SH-SY5Y (cell line): Measurements from ENCODE around the gene MYCN.

ENCODE experiments used
- GATA2 ChIP-seq: IDR thresholded peaks from 2 replicates; pipeline ENCODE4 v1.6.1; 2011; ENCODE audit warnings: mild to moderate bottlenecking, low read depth, low read length
- GATA3 ChIP-seq: IDR thresholded peaks from 2 replicates; pipeline ENCODE4 v1.6.1; 2011; ENCODE audit warnings: low read depth, mild to moderate bottlenecking, low read length, moderate library complexity

Gene MYCN

GRCh38 chr2:15942711-15943345, 2.5 kb downstream of the MYCN start:
- TF ChIP-seq GATA2 = no peak
- no peak for TF ChIP-seq GATA3

DNA sequence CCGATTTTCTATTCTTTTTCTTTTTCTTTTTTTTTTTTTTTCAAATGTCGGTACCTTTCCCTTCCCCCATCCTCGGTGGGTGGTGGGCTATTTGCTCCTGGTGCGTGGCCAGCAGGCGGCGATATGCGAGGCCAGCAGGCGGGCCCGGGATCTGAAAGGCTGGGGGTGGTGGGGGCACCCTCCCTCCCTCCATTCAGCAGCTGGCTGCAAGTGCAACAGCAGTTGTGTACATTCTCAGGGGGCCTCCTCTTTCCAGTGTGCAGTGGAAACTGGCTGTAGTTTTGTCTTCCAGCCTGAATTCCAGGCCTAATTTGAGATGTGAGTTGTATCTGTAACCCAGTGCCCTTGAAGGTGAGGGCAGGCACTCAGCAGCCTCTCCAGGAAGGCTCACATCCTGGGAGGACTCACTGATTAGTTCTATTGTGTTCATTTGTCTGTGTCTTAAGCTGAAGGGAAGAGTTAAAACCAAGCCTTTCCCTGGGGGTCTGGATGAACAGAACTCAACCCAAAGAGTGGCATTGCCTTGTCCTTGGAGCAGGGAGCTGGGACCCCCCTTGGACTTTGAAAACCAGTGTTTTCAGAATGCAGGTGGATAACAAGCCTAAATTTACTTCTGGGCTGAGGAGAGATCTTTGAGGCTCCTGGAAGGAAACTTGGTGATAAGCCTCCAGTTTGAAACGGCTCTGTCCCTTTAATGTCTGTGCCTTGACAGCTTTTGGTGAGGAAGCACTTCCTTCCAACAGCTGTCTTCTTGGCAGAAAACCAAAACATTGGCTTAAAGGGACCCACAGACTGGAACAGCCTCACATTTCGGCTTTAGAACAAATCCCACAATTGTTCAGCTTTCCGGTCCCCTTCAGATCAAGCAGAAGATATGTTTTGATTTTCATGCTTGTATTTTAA, 3.3 kb downstream of the MYCN start:
- no peak for TF ChIP-seq GATA2
- TF ChIP-seq GATA3 = no peak

GRCh38 chr2:15944325-15945017, 4.1 kb downstream of the MYCN start:
- TF ChIP-seq GATA3 (no peak), GATA2 (no peak)

DNA sequence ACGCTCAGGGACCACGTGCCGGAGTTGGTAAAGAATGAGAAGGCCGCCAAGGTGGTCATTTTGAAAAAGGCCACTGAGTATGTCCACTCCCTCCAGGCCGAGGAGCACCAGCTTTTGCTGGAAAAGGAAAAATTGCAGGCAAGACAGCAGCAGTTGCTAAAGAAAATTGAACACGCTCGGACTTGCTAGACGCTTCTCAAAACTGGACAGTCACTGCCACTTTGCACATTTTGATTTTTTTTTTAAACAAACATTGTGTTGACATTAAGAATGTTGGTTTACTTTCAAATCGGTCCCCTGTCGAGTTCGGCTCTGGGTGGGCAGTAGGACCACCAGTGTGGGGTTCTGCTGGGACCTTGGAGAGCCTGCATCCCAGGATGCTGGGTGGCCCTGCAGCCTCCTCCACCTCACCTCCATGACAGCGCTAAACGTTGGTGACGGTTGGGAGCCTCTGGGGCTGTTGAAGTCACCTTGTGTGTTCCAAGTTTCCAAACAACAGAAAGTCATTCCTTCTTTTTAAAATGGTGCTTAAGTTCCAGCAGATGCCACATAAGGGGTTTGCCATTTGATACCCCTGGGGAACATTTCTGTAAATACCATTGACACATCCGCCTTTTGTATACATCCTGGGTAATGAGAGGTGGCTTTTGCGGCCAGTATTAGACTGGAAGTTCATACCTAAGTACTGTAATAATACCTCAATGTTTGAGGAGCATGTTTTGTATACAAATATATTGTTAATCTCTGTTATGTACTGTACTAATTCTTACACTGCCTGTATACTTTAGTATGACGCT, 5.8 kb downstream of the MYCN start:
- TF ChIP-seq GATA2 (no peak), GATA3 (no peak)

GRCh38 chr2:15946983-15947382, 6.6 kb downstream of the MYCN start:
- no peak for TF ChIP-seq GATA3
- no peak for TF ChIP-seq GATA2

DNA sequence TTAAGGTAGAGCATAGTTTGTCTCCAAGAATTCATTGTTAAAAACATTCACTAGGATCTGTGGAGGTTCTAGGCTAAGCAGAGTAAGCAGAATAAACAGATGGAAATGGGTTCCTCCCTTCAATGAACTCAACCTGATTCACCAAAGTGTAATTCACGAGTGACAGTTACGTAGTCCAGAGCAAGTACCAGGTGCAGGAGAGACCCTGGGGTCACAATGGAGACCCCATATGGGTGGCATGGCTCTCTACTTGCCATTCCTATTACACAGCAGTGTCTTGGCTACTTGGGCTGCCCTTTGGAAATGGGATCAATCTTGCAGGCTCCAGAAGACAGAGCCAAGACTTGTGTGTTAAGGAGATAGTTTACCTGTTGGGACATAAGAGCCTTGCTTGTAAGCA, 7.1 kb downstream of the MYCN start:
- no peak for TF ChIP-seq GATA3
- TF ChIP-seq GATA2 = no peak

DNA sequence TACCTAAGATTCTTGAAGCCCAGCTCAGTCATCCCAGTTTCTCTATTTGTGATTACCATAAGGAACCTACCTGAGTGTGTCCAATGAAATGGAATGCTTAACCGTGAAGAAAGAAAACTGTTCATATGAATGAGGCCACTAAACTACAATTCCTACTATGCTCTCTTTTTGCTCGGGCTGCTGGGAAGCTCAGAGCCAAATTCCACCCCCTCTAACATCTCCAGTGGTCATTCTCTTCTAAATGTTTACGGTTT, 8.3 kb downstream of the MYCN start:
- no peak for TF ChIP-seq GATA3
- TF ChIP-seq GATA2 = no peak

DNA sequence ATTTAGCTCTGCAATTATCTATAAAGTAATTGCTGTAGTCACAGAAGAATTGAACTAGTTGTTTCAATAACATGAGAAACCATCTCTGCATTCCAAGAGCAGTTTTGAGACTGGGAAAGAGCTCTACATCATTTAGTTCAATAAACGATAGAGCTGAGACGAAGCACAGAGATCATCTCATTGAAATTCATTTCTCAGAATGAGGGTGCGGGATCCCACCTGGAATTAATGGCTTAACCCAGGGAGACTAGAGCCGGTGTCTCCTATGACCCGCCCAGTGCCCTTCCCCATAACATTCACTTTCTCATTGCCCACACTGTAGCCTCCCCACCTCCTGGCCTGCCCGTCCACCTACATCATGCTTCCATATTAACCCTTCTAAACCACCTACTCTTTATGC, 8.8 kb downstream of the MYCN start:
- TF ChIP-seq GATA2 (no peak), GATA3 (no peak)

DNA sequence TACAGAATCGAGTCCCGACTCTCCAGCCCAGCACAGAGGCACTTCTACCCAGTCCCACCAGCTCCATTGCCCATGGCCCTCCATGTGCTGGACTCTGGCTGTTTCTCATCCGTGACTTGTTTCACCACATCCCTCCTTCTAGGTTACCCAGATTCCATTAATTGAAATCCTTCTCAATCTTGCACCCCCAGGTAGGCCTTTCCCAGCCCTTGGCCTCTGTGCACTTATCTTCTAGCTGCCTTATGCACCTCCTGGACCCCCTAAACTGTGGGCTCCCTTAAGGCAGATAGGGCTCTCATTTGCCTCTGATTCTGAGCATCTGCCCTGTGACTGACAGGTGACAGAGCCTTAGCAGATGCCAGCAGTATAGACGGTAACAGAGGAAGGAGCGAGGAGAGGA, 9.2 kb downstream of the MYCN start:
- TF ChIP-seq GATA3 (no peak), GATA2 (no peak)

DNA sequence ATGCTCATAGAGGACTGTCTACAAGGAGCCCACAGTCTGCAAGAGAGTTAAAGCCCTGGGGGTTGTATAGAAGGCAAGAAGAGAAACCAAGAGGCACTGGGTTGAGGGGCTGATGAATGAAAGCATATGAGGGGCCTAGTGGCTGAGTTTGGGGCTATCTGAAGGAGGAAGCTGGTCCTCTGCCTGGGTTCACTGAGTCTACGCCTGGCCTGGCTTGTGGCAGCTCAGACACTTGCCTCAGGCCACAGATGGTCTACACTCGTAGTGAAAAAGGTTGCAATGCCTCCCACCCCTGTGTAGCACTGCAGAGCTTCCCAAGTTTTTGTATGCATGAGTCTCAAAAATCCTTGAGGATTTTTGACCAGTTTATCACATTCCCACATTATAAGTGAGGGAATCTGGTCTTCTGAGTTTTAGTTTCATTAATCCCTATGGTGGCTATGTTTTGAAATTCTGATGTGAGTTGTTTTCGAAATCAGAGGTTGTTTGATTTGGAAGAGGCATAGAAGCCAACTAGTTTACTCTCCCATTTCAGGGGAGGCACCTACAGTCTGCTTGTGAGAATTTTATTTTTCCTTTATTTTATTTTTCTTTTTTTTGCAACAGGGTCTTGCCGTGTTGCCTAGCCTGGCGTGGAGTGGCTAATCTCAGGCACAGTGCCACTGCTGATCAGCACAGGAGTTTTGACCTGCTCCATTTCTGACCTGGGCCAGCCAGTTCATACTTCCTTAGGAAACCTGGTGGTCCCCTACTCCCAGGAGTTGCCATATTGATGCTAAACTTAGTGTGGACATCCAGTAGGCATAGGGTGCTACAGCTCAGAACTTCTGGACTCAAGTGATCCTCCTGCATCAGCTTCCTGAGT, 10.0 kb downstream of the MYCN start:
- no peak for TF ChIP-seq GATA2
- TF ChIP-seq GATA3 = no peak

- no peak for TF ChIP-seq GATA2
- TF ChIP-seq GATA3 = no peak
These were observed 12.2 kb downstream of the MYCN start for GRCh38 chr2:15952451-15953146.

GRCh38 chr2:15953147-15953630, 12.8 kb downstream of the MYCN start:
- TF ChIP-seq GATA2 (no peak), GATA3 (no peak)

DNA sequence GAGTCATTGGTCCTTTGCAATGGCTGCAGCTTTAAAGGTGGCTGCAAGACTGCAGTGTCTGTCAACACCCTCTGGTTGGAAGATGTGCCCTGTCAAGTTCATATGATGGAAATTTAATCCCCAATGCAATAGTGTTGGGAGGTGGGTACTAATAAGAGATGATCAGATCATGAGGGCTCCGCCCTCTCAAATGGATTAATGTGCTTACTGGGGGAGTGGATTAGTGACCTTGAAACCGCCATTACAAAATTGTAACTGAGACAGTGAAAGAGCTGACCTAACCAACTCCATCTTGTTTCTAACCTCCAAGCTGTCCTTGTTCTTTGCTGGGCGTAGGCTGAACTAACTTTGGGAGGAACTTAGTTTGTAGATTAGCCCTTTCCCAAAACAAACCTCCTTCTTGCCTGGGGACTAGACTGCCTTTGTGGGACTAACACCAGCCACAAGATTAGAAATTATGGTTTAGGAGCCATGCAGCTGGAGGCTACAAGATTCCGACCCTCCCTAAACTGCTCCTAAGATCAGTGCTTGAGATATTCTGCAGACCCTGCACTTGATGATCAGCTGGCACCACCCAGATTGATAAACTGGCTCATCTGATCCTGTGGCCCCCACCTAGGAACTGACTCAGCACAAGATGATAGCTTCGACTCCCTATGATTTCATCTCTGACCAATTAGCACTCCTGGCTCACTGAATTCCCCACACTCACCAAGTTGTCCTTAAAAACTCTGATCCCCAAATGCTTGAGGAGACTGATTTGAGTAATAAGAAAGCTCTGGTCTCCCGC, 13.7 kb downstream of the MYCN start:
- TF ChIP-seq GATA2 = no peak
- no peak for TF ChIP-seq GATA3
